ENCODE results near the gene LEFTY1. TPM values are rescaled to one million over a fixed set of nuclear protein-coding genes. Genes with fewer than 3 reads are reported as not detected.

The LEFTY1 gene
- total and polyA plus RNA-seq, 8 donors = 4.1 to 146 (median 47.6) TPM

GRCh38 chr1:225881081-225881958 lies 7.6 kb downstream of the LEFTY1 start:
- no peaks in the 10 kb centered on the region for H3K27me3 ChIP-seq
- no peak for FAIRE-seq
- DNase-seq = peak; percentile 71 to 90 (median 74)
- H3K4me3 ChIP-seq = peak overlapping the region; percentile 67 to 91 (median 86)
- TF ChIP-seq, protein P1, sequence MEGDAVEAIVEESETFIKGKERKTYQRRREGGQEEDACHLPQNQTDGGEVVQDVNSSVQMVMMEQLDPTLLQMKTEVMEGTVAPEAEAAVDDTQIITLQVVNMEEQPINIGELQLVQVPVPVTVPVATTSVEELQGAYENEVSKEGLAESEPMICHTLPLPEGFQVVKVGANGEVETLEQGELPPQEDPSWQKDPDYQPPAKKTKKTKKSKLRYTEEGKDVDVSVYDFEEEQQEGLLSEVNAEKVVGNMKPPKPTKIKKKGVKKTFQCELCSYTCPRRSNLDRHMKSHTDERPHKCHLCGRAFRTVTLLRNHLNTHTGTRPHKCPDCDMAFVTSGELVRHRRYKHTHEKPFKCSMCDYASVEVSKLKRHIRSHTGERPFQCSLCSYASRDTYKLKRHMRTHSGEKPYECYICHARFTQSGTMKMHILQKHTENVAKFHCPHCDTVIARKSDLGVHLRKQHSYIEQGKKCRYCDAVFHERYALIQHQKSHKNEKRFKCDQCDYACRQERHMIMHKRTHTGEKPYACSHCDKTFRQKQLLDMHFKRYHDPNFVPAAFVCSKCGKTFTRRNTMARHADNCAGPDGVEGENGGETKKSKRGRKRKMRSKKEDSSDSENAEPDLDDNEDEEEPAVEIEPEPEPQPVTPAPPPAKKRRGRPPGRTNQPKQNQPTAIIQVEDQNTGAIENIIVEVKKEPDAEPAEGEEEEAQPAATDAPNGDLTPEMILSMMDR (IDR thresholded peaks at IDR 0.05) = no peak
- no peaks in the 10 kb centered on the region for H3K9me3 ChIP-seq
- peak; percentile 49 to 67 (median 58) for ATAC-seq
- 5 to 8% methylated on average over 25 of the region's 25 CpGs for WGBS, 2 donors
- peak overlapping the region; percentile 90 to 94 (median 92) for H3K27ac ChIP-seq
- peaks cover 27 to 48% (median 35%) of the 10 kb centered on the region in 3 donors for H3K4me1 ChIP-seq
- intact Hi-C loops (cut with DNase I) = no loop called here
- H3K36me3 ChIP-seq = peaks cover 0 to 4% (median 2%) of the 10 kb centered on the region in 3 donors

DNA sequence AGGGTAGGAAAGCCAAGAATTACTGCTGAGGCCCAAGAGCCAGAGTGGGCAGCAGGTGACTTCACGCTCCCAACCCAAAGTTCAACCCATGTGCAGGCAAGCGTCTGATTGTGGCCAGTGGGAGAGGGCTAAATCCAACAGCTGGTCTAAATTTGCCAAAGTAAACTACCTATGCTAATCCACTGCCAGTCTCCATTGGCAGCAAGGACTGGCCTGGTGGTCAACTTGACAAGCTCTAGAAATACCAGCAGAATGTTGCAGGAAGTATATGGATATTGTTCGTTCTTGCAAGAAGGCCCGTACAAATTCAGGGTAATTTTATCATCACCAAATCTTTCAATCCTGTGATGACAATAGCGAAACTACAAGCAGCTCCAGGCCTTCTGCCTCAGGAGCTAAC lies 8.3 kb downstream of the LEFTY1 start:
- ATAC-seq = peak in 3 of 4 donors; percentile 7 to 19 (median 13)
- TF ChIP-seq, protein P1 (IDR thresholded peaks at IDR 0.05) = no peak
- Histone ChIP-seq H3K27ac (peak overlapping the region; percentile 90 to 94 (median 92)), H3K27me3 (no peaks in the 10 kb centered on the region), H3K36me3 (peaks cover 0 to 4% (median 2%) of the 10 kb centered on the region in 3 donors), H3K4me3 (peak overlapping the region in 2 of 4 donors; percentile 67 to 91), H3K9me3 (no peaks in the 10 kb centered on the region), H3K4me1 (peaks cover 31 to 50% (median 35%) of the 10 kb centered on the region in 3 donors)
- peak in 1 of 6 donors; percentile 52 for DNase-seq
- 15 to 17% methylated on average over 5 of the region's 5 CpGs for WGBS, 2 donors
- FAIRE-seq = no peak
- intact Hi-C loops (cut with DNase I) = no loop called here

DNA sequence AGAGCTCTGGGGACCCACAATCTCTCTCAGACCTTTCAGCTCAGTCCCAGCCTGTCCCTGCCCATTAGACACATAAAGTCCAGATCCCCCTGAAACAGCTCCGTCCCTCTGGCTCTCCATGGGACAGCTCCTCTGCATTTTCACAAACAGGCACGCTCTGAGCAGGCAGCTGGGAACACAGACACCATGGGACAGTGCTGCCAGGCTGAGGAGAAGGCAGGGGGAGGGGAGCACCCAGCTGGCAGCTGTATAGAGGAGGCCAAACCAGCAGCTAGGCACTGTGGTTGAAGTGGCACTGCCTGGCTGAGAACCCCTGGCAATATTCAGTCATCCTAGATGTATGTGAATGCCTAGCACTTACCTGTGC lies 8.7 kb downstream of the LEFTY1 start:
- FAIRE-seq = no peak

GRCh38 chr1:225879521-225880221 lies 9.3 kb downstream of the LEFTY1 start:
- Histone ChIP-seq H3K27ac (peak overlapping the region; percentile 90 to 94 (median 92)), H3K27me3 (no peaks in the 10 kb centered on the region), H3K4me3 (peak overlapping the region in 2 of 4 donors; percentile 67 to 91), H3K36me3 (peaks cover 0 to 4% (median 3%) of the 10 kb centered on the region in 3 donors), H3K9me3 (no peaks in the 10 kb centered on the region), H3K4me1 (peaks cover 40 to 57% (median 42%) of the 10 kb centered on the region in 3 donors)
- FAIRE-seq (no peak), DNase-seq (peak in 5 of 6 donors; percentile 42 to 64 (median 57)), ATAC-seq (peak; percentile 11 to 31 (median 19))
- 30 to 48% methylated on average over 6 to 8 of the region's 8 CpGs for WGBS, 2 donors
- TF ChIP-seq, protein P1 (IDR thresholded peaks at IDR 0.05) = no peak
- intact Hi-C loops (cut with DNase I) = no loop called here

More for the DNA sequence above, 8.7 kb downstream of the LEFTY1 start:
- peak overlapping the region; percentile 90 to 94 (median 92) for H3K27ac ChIP-seq
- peaks cover 36 to 52% (median 37%) of the 10 kb centered on the region in 3 donors for H3K4me1 ChIP-seq
- WGBS, 2 donors = 8 to 9% methylated on average over 2 of the region's 2 CpGs
- peak in 4 of 6 donors; percentile 42 to 55 (median 50) for DNase-seq
- H3K9me3 ChIP-seq = no peaks in the 10 kb centered on the region
- peak overlapping the region in 2 of 4 donors; percentile 67 to 91 for H3K4me3 ChIP-seq
- peaks cover 0 to 4% (median 2%) of the 10 kb centered on the region in 3 donors for H3K36me3 ChIP-seq
- peak in 2 of 4 donors; percentile 4 to 11 for ATAC-seq
- no peaks in the 10 kb centered on the region for H3K27me3 ChIP-seq
- TF ChIP-seq, protein P1 (IDR thresholded peaks at IDR 0.05) = no peak
- intact Hi-C loops (cut with DNase I) = no loop called here

Measured in pancreas (tissue), 10 donors.